Neural crest cell (in vitro differentiated cells): ENCODE results near the gene ZNF480. TPM values are rescaled to one million over a fixed set of nuclear protein-coding genes. Genes with fewer than 3 reads are reported as not detected.
A peak's percentile ranks its signal among the peaks of the same experiment; 100 is the strongest.

Source experiments
- DNase-seq: peaks from one replicate; pipeline ENCODE4 v3.0.0; 2021; ENCODE audit warnings: low read depth, mixed read lengths, low spot score
- H3K27ac Mint-ChIP-seq: one replicate; pipeline ENCODE4 v1.8.0; 2021; ENCODE audit warnings: mild to moderate bottlenecking, mixed read lengths; ENCODE audit not compliant: unreplicated experiment
- H3K27me3 Mint-ChIP-seq: 2 replicates; pipeline ENCODE4 v1.8.0; 2021; ENCODE audit warnings: low read depth, mild to moderate bottlenecking, mixed read lengths
- H3K36me3 Mint-ChIP-seq: 2 replicates; pipeline ENCODE4 v1.8.0; 2021; ENCODE audit warnings: low read depth, mild to moderate bottlenecking, mixed read lengths
- H3K4me1 Mint-ChIP-seq: 2 replicates; pipeline ENCODE4 v1.8.0; 2021; ENCODE audit warnings: mixed read lengths
- H3K4me3 Mint-ChIP-seq: one replicate; pipeline ENCODE4 v1.8.0; 2021; ENCODE audit warnings: mild to moderate bottlenecking, mixed read lengths
- H3K9me3 Mint-ChIP-seq: 2 replicates; pipeline ENCODE4 v1.8.0; 2021; ENCODE audit warnings: mixed read lengths
- CTCF ChIP-seq: fragments of 200-600 bp; sonication (generic); conservative IDR thresholded peaks from 2 replicates; pipeline ENCODE4 v1.5.0; 2021; ENCODE audit warnings: antibody characterized with exemption, mild to moderate bottlenecking
- total RNA-seq: library from RNA; stranded (reverse); gene quantifications from 2 replicates; pipeline ENCODE4 v1.2.1, GENCODE V29; 2021

Gene ZNF480
- total RNA-seq, 1 donor from 2014 or later, result 25.2 TPM

DNA sequence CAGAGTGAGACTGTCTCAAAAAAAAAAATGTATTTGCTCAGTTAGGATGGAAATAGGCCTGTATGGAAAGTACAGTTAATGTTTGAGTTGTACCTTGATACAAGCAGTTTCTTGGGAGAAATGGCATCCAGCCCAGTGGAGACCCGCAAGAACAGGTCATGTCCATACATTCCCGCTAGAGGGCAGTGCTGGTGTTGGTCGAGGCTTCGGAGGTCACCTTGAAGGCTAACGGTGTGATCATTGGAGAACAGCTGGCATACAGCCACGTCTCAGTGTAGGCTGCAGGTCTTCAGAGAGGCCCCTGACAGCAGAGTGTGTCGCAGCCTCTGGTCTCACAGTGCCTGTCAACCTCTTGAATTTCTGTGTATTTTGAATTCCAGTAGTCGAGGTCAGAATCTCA lies 46.6 kb downstream of the ZNF480 start:
- Mint-ChIP-seq H3K27me3 (no peaks in the 10 kb centered on the region), H3K9me3 (peaks cover 3% of the 10 kb centered on the region), H3K4me3 (peak overlapping the region; percentile 68), H3K27ac (no peak overlapping the region), H3K4me1 (peaks cover 3% of the 10 kb centered on the region), H3K36me3 (peaks cover 19% of the 10 kb centered on the region)
- peak; percentile 57 for DNase-seq
- TF ChIP-seq CTCF, result peak; percentile 69

DNA sequence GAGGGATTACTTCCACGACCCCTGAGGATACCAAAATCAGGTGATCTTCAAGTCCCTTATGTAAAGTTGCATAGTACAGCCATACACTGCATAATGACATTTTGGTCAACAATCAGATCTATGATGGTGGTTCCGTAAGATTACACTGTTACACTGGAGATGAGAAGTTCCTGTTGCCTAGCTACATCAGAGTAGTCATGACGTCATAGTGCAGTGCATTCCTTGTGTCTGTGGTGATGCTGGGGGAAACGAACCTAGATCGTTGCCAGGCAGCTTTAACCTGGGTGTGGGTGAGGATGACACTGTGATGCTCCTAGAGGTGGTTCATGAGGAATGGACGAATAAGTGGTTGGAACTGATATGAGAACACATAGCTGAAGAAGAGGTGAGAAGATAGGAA lies 48.2 kb downstream of the ZNF480 start:
- no peak for TF ChIP-seq CTCF
- no peaks in the 10 kb centered on the region for H3K27me3 Mint-ChIP-seq
- H3K27ac Mint-ChIP-seq, result peak overlapping the region; percentile 88
- H3K4me1 Mint-ChIP-seq, result peaks cover 3% of the 10 kb centered on the region
- H3K9me3 Mint-ChIP-seq, result peaks cover 3% of the 10 kb centered on the region
- DNase-seq, result no peak
- peaks cover 24% of the 10 kb centered on the region for H3K36me3 Mint-ChIP-seq
- H3K4me3 Mint-ChIP-seq, result no peak overlapping the region

- Mint-ChIP-seq H3K9me3 (peaks cover 26% of the 10 kb centered on the region), H3K4me3 (no peak overlapping the region), H3K27ac (no peak overlapping the region), H3K4me1 (peaks cover 7% of the 10 kb centered on the region), H3K27me3 (no peaks in the 10 kb centered on the region), H3K36me3 (peaks cover 64% of the 10 kb centered on the region)
- TF ChIP-seq CTCF, result peak; percentile 36
- DNase-seq, result peak; percentile 10
Observed at GRCh38 chr19:52351512-52351911, 54.5 kb downstream of the ZNF480 start.

- H3K4me3 Mint-ChIP-seq, result no peak overlapping the region
- TF ChIP-seq CTCF, result no peak
- peaks cover 25% of the 10 kb centered on the region for H3K9me3 Mint-ChIP-seq
- H3K27ac Mint-ChIP-seq, result no peak overlapping the region
- no peak for DNase-seq
- peaks cover 67% of the 10 kb centered on the region for H3K36me3 Mint-ChIP-seq
- no peaks in the 10 kb centered on the region for H3K4me1 Mint-ChIP-seq
- H3K27me3 Mint-ChIP-seq, result no peaks in the 10 kb centered on the region
Observed at GRCh38 chr19:52366414-52366824, 69.5 kb downstream of the ZNF480 start.

GRCh38 chr19:52369559-52370340 lies 72.8 kb downstream of the ZNF480 start, which contains the start of gene ZNF880:
TSS of gene ZNF880 (plus strand) at chr19:52369923. CDS start at chr19:52369966, 43 bp downstream.
- Mint-ChIP-seq H3K4me1 (no peaks in the 10 kb centered on the region), H3K9me3 (peaks cover 26% of the 10 kb centered on the region), H3K4me3 (no peak within 1 kb of the TSS), H3K27me3 (no peaks in the 10 kb centered on the region), H3K27ac (no peak within 1 kb of the TSS), H3K36me3 (peaks cover 60% of the 10 kb centered on the region)
- DNase-seq, result no peak
- no peak for TF ChIP-seq CTCF
